Measurements from ENCODE around the gene CRKL.

Gene CRKL

GRCh38 chr22:20996031-20996410 lies 78.8 kb downstream of the CRKL start:
- POLR2A ChIA-PET, result interaction anchor here (3.0 kb wide), 1 partner anchor 14 kb away, joined by 13 read pairs; the partner anchor contains the start of gene LZTR1

GRCh38 chr22:20996598-20997535 lies 79.7 kb downstream of the CRKL start:
- CTCF ChIA-PET, result interaction anchor here (0.8 kb wide), 1 partner anchor 111 kb away, joined by 3 read pairs; no protein-coding TSS in a partner anchor

More at GRCh38 chr22:20996031-20996410, 78.8 kb downstream of the CRKL start:
- TF ChIP-seq ZNF692 (tag by site-specific recombination; IDR thresholded peaks at IDR 0.05), result no peak
- TF ChIP-seq YY2 (tag by site-specific recombination; IDR thresholded peaks at IDR 0.05), result no peak
- no peak for TF ChIP-seq ZFP37 (tag by site-specific recombination; IDR thresholded peaks at IDR 0.05)
- TF ChIP-seq ZNF239 (tag by site-specific recombination; IDR thresholded peaks at IDR 0.05), result no peak
- TF ChIP-seq ZNF404 (tag by site-specific recombination; IDR thresholded peaks at IDR 0.05), result no peak
- TF ChIP-seq ZNF571 (tag by site-specific recombination; IDR thresholded peaks at IDR 0.05), result no peak
- no peak for TF ChIP-seq KLF17 (tag by site-specific recombination; IDR thresholded peaks at IDR 0.05)
- CTCF ChIA-PET, result interaction anchor here (0.8 kb wide), 1 partner anchor 110 kb away, joined by 3 read pairs; no protein-coding TSS in a partner anchor
- no peaks in the 10 kb centered on the region for H3K4me1 ChIP-seq (ENCODE audit: control insufficient read depth, insufficient read depth, low read length)
- H3K36me3 ChIP-seq (ENCODE audit: control insufficient read depth in 2 of 2, insufficient read depth in 1 of 2, low read length in 2 of 2), result peaks cover 0 to 96% of the 10 kb centered on the region in 2 experiments; a peak in 1 of 3 replicates
- H3K4me3 ChIP-seq (ENCODE audit: low read depth, low read length), result no peak overlapping the region
- no peak overlapping the region for H3K27ac ChIP-seq (ENCODE audit: extremely low read depth, low read depth, low read length)
- no peaks in the 10 kb centered on the region for H3K9me3 ChIP-seq (ENCODE audit: control insufficient read depth, insufficient read depth, low read depth, low read length)

GRCh38 chr22:20997536-20998257 lies 80.5 kb downstream of the CRKL start:
- H3K36me3 ChIP-seq (ENCODE audit: control insufficient read depth in 2 of 2, insufficient read depth in 1 of 2, low read length in 2 of 2), result peaks cover 0 to 79% of the 10 kb centered on the region in 2 experiments; a peak in 1 of 3 replicates
- H3K4me3 ChIP-seq (ENCODE audit: low read depth, low read length), result no peak overlapping the region
- CTCF ChIA-PET, result no interaction called here
- TF ChIP-seq SCRT1 (tag by site-specific recombination; IDR thresholded peaks at IDR 0.05; ENCODE audit: borderline replicate concordance), result no peak
- TF ChIP-seq BCL11A (tag by site-specific recombination; IDR thresholded peaks at IDR 0.05; ENCODE audit: low read depth), result no peak
- TF ChIP-seq ZNF404 (tag by site-specific recombination; IDR thresholded peaks at IDR 0.05), result no peak
- peak; percentile 58; the same call in 1 of the 2 replicates for TF ChIP-seq ZNF600 (tag by site-specific recombination; IDR thresholded peaks at IDR 0.05)
- 0 out of 2 replicates have a peak, but pooled peaks have one; percentile 1 for TF ChIP-seq ZBTB48 (tag by site-specific recombination; IDR thresholded peaks at IDR 0.05)
- no peak for TF ChIP-seq ZBTB7A (tag by site-specific recombination; IDR thresholded peaks at IDR 0.05; ENCODE audit: low read depth)
- TF ChIP-seq ZBTB26 (tag by site-specific recombination; optimal IDR thresholded peaks at IDR 0.05), result no peak
- peak; percentile 55 for TF ChIP-seq SCRT2 (tag by site-specific recombination; IDR thresholded peaks at IDR 0.05)
- no peak for TF ChIP-seq SP3 (tag by site-specific recombination; IDR thresholded peaks at IDR 0.05)
- no peak for TF ChIP-seq ZNF792 (tag by site-specific recombination; IDR thresholded peaks at IDR 0.05)
- no peak for TF ChIP-seq ZNF133 (tag by site-specific recombination; IDR thresholded peaks at IDR 0.05)
- TF ChIP-seq PRDM1 (tag by site-specific recombination; IDR thresholded peaks at IDR 0.05), result no peak
- no peak for TF ChIP-seq ZNF416 (tag by site-specific recombination; IDR thresholded peaks at IDR 0.05)
- TF ChIP-seq ZNF785 (tag by site-specific recombination; IDR thresholded peaks at IDR 0.05), result no peak
- no peak for TF ChIP-seq ZNF211 (tag by site-specific recombination; IDR thresholded peaks at IDR 0.05; ENCODE audit: low read depth)
- TF ChIP-seq ZNF692 (tag by site-specific recombination; IDR thresholded peaks at IDR 0.05), result no peak
- no peak overlapping the region for H3K27ac ChIP-seq (ENCODE audit: extremely low read depth, low read depth, low read length)
- no peaks in the 10 kb centered on the region for H3K9me3 ChIP-seq (ENCODE audit: control insufficient read depth, insufficient read depth, low read depth, low read length)
- no peaks in the 10 kb centered on the region for H3K4me1 ChIP-seq (ENCODE audit: control insufficient read depth, insufficient read depth, low read length)
- POLR2A ChIA-PET, result interaction anchor here (0.6 to 5.9 kb wide), 4 partner anchors 16 to 141 kb away, joined by 3 to 80 read pairs (median 6); partner anchors contain the start of gene LZTR1

More at GRCh38 chr22:20996598-20997535, 79.7 kb downstream of the CRKL start:
- H3K4me1 ChIP-seq (ENCODE audit: control insufficient read depth, insufficient read depth, low read length), result no peaks in the 10 kb centered on the region
- peaks cover 0 to 88% of the 10 kb centered on the region in 2 experiments; a peak in 1 of 3 replicates for H3K36me3 ChIP-seq (ENCODE audit: control insufficient read depth in 2 of 2, insufficient read depth in 1 of 2, low read length in 2 of 2)
- H3K4me3 ChIP-seq (ENCODE audit: low read depth, low read length), result no peak overlapping the region
- POLR2A ChIA-PET, result interaction anchor here (0.6 to 3.0 kb wide), 2 partner anchors 14 to 15 kb away, joined by 3 to 13 read pairs; partner anchors contain the start of gene LZTR1
- TF ChIP-seq TRIM28 (IDR thresholded peaks at IDR 0.05; ENCODE audit: borderline replicate concordance, low read length) (no peak), ZNF600 (tag by site-specific recombination; IDR thresholded peaks at IDR 0.05) (peak; percentile 65)
- H3K9me3 ChIP-seq (ENCODE audit: control insufficient read depth, insufficient read depth, low read depth, low read length), result no peaks in the 10 kb centered on the region
- no peak overlapping the region for H3K27ac ChIP-seq (ENCODE audit: extremely low read depth, low read depth, low read length)

Measured in HEK293 (cell line).